ENCODE results near the gene SNX9.
A peak's percentile ranks its signal among the peaks of the same experiment; 100 is the strongest.

The SNX9 gene

GRCh38 chr6:157822245-157823000 lies 623 bp upstream of the SNX9 start:
- DNase-seq (ENCODE audit: extremely low read depth, low read depth) = no peak
- TF ChIP-seq, protein P1, sequence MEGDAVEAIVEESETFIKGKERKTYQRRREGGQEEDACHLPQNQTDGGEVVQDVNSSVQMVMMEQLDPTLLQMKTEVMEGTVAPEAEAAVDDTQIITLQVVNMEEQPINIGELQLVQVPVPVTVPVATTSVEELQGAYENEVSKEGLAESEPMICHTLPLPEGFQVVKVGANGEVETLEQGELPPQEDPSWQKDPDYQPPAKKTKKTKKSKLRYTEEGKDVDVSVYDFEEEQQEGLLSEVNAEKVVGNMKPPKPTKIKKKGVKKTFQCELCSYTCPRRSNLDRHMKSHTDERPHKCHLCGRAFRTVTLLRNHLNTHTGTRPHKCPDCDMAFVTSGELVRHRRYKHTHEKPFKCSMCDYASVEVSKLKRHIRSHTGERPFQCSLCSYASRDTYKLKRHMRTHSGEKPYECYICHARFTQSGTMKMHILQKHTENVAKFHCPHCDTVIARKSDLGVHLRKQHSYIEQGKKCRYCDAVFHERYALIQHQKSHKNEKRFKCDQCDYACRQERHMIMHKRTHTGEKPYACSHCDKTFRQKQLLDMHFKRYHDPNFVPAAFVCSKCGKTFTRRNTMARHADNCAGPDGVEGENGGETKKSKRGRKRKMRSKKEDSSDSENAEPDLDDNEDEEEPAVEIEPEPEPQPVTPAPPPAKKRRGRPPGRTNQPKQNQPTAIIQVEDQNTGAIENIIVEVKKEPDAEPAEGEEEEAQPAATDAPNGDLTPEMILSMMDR (IDR thresholded peaks at IDR 0.05; ENCODE audit: low read depth, low read length) = no peak

DNA sequence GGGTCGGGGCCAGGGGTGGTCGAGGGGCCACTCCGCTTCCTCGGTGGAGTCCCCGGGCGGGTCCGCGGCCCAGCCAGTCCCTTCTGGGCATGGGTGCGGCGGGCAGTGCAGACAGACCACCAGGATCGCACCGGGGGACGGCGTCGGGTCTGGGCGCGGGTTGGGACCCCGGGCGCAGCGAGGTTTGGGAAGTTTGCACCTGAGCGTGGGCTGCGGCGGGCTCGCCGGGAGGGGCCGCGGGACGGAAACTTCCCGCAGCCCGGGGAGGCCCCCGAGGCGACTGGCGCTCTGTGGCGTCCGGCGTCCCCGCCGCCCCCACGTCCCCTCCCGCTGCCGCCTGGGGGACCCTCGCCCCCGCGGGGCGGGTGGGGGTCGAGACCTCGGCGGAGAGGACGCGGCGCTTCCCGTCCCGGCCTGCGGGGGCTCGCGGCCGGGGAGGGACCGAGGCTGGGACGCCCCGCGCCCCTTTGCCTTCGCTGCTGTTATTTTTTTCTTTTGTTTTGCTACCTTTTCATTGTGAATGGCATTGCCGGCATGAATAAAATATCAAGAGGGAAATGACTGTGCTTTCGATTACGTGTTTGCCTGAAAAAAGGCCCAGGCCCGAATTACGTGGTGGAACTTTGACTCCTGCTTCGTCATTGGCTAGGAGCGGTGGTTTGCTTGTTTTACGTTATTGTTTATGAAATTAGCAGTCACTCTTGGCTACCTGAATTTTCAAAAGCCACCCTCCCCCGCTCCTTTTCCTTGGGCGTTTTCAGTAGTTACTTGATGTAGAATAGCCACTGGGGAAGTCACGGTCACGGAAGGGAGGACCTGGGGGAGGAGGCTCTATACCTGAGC lies 703 bp downstream of the SNX9 start:
- TF ChIP-seq, protein P1 (IDR thresholded peaks at IDR 0.05; ENCODE audit: low read depth, low read length) = no peak
- DNase-seq (ENCODE audit: extremely low read depth, low read depth) = peak; percentile 62

GRCh38 chr6:157825243-157825904 lies 2.3 kb downstream of the SNX9 start:
- TF ChIP-seq, protein P1 (IDR thresholded peaks at IDR 0.05; ENCODE audit: low read depth, low read length) = no peak
- DNase-seq (ENCODE audit: extremely low read depth, low read depth) = no peak

- no peak for DNase-seq (ENCODE audit: extremely low read depth, low read depth)
- TF ChIP-seq, protein P1 (IDR thresholded peaks at IDR 0.05; ENCODE audit: low read depth, low read length) = no peak
Measured at GRCh38 chr6:157830354-157831017, 7.4 kb downstream of the SNX9 start.

DNA sequence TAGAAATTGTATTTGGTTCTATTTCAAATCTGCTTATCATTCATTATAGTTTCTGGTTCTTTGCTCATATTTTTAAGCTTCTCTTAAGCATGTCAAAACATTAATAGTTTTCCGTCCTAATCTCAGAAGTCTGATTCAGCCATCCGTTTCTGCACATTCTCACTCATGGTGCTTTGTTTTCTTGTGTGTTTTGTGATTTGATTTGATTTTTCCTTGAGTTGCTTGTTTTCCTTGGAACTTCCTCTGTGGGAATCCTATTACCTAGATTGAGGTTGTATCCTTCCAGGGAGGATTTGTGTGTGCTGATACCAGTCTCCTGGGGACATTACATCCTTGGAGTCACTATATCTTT lies 7.9 kb downstream of the SNX9 start:
- no peak for DNase-seq (ENCODE audit: extremely low read depth, low read depth)
- TF ChIP-seq, protein P1 (IDR thresholded peaks at IDR 0.05; ENCODE audit: low read depth, low read length) = no peak

GRCh38 chr6:157831424-157832249 lies 8.6 kb downstream of the SNX9 start:
- DNase-seq (ENCODE audit: extremely low read depth, low read depth) = no peak
- TF ChIP-seq, protein P1 (IDR thresholded peaks at IDR 0.05; ENCODE audit: low read depth, low read length) = no peak

Measured in AG09319 (cell line).